K562 (cell line): Measurements from ENCODE around the gene ZER1. TPM values are rescaled to one million over a fixed set of nuclear protein-coding genes. Genes with fewer than 3 reads are reported as not detected.
A peak's percentile ranks its signal among the peaks of the same experiment; 100 is the strongest.

Source experiments
- ATF1 ChIP-seq, 2 experiments: fragments of 450-650 bp in 1 of 2; IDR thresholded peaks; 2 replicates each; pipeline ENCODE4 v1.6.1; 2016; ENCODE audit warnings: missing compliant biosample characterization in 1 of 2, missing genetic modification characterization in 1 of 2
- BRF1 ChIP-seq: IDR thresholded peaks from 3 replicates; pipeline ENCODE4 v1.6.1; 2011; ENCODE audit warnings: borderline replicate concordance, mild to moderate bottlenecking; ENCODE audit not compliant: insufficient read length; ENCODE audit errors: extremely low read depth
- CAMTA2 ChIP-seq: fragments of 250-450 bp; sonication (Bioruptor Pico); conservative IDR thresholded peaks from 2 replicates; pipeline ENCODE4 v1.5.1; 2022
- CREB1 ChIP-seq, 2 experiments: sonication (generic) in 1 of 2; formaldehyde crosslinking in 1 of 2; IDR thresholded peaks; 2 replicates each; pipeline versions ENCODE4 v1.6.1 to v1.8.0; 2012 to 2022; ENCODE audit warnings: inconsistent platforms in 1 of 2, mild to moderate bottlenecking in 1 of 2, missing genetic modification reagents in 1 of 2, moderate library complexity in 1 of 2
- ELF4 ChIP-seq: fragments of 450-650 bp; formaldehyde crosslinking; IDR thresholded peaks from 2 replicates; pipeline ENCODE4 v1.4.0; 2022; ENCODE audit warnings: missing genetic modification characterization
- HEY1 ChIP-seq: fragments of 250-450 bp; sonication (Bioruptor Pico); IDR thresholded peaks from 2 replicates; pipeline ENCODE4 v1.5.0; 2020; ENCODE audit warnings: mild to moderate bottlenecking, moderate library complexity, borderline replicate concordance
- JUN ChIP-seq, 2 experiments: sonication (generic) in 1 of 2; formaldehyde crosslinking in 1 of 2; IDR thresholded peaks; 2 replicates each; pipeline versions ENCODE4 v1.6.1 to v1.8.0; 2012 to 2022; ENCODE audit warnings: borderline replicate concordance in 2 of 2, mild to moderate bottlenecking in 2 of 2, improper control_type of control experiment in 1 of 2, low read depth in 1 of 2, low read length in 1 of 2, missing genetic modification reagents in 1 of 2
- MXD1 ChIP-seq: fragments of 250-450 bp; sonication (Bioruptor Pico); IDR thresholded peaks from 2 replicates; pipeline ENCODE4 v1.8.0; 2021; ENCODE audit warnings: borderline replicate concordance, mild to moderate bottlenecking, moderate library complexity; ENCODE audit not compliant: poor library complexity, severe bottlenecking
- MYNN ChIP-seq, 2 experiments: sonication (generic); formaldehyde crosslinking in 1 of 2; IDR thresholded peaks; 2 replicates each; pipeline versions ENCODE4 v1.5.0 to v1.6.1; 2016 to 2020; ENCODE audit warnings: antibody characterized with exemption in 1 of 2, missing genetic modification reagents in 1 of 2
- PHF21A ChIP-seq: fragments of 450-650 bp; IDR thresholded peaks from 2 replicates; pipeline ENCODE4 v1.6.1; 2017; ENCODE audit warnings: low read depth, borderline replicate concordance
- RNF219 ChIP-seq: fragments of 250-450 bp; sonication (Bioruptor Pico); IDR thresholded peaks from 2 replicates; pipeline ENCODE4 v1.5.0; 2022; ENCODE audit warnings: mild to moderate bottlenecking
- TRIM28 ChIP-seq: fragments of 450-650 bp; IDR thresholded peaks from 2 replicates; pipeline ENCODE4 v1.6.1; 2017
- ZNF41 ChIP-seq: fragments of 250-450 bp; sonication (Bioruptor Pico); conservative IDR thresholded peaks from 2 replicates; pipeline ENCODE4 v1.4.0; 2020; ENCODE audit warnings: mild to moderate bottlenecking
- ZNF589 ChIP-seq: fragments of 200-800 bp; sonication (Bioruptor generic); IDR thresholded peaks from 2 replicates; pipeline ENCODE4 v1.6.1; 2016; ENCODE audit warnings: low read depth, missing genetic modification characterization, missing compliant biosample characterization
- ZNF696 ChIP-seq: fragments of 250-450 bp; sonication (Bioruptor Pico); conservative IDR thresholded peaks from 2 replicates; pipeline ENCODE4 v1.4.0; 2020; ENCODE audit warnings: mild to moderate bottlenecking, moderate library complexity
- ZNF77 ChIP-seq: fragments of 250-450 bp; sonication (Bioruptor Pico); IDR thresholded peaks from 2 replicates; pipeline ENCODE4 v1.5.0; 2020
- polyA plus RNA-seq, 8 experiments: library from polyadenylated mRNA; depleted of rRNA in 4 of 8; stranded (reverse) in 5 of 8; unstranded in 3 of 8; fragments of >200 nt; fragmentation: Nextera tagmentation in 2 of 8; fragmentation: Illumina TruSeq in 1 of 8; extraction: Ambion mirVana in 2 of 8; extraction: Trizol in 1 of 8; gene quantifications; 2 replicates each; pipeline versions ENCODE4 v1.2.1 to v1.2.3, GENCODE V29; 2011 to 2014; ENCODE audit warnings: inconsistent platforms in 1 of 8, missing spikeins in 1 of 8
- total RNA-seq, 7 experiments: library from RNA; depleted of rRNA in 6 of 7; stranded (reverse); fragments of >200 nt in 6 of 7; fragmentation: Illumina TruSeq in 2 of 7; extraction: Trizol in 2 of 7; gene quantifications; 2 replicates each; pipeline versions ENCODE4 v1.2.1 to v1.2.3, GENCODE V29; 2011 to 2021; ENCODE audit warnings: low replicate concordance in 1 of 7
- TF ChIP-seq, protein P1 (sequence below): fragments of 450-650 bp; formaldehyde crosslinking; IDR thresholded peaks from 2 replicates; pipeline ENCODE4 v1.4.0; 2022; ENCODE audit warnings: missing genetic modification characterization
- TF ChIP-seq, protein P2 (sequence below), 3 experiments: fragments of 200-800 bp in 1 of 3; fragments of 250-450 bp in 1 of 3; fragments of 450-650 bp in 1 of 3; sonication (Bioruptor Pico) in 1 of 3; sonication (Bioruptor generic) in 1 of 3; formaldehyde crosslinking in 1 of 3; IDR thresholded peaks; 2 replicates each; pipeline versions ENCODE4 v1.6.1 to v1.8.0; 2016 to 2022; ENCODE audit warnings: mild to moderate bottlenecking in 2 of 3, missing genetic modification characterization in 2 of 3, missing compliant biosample characterization in 1 of 3, moderate library complexity in 1 of 3

The ZER1 gene
- total and polyA plus RNA-seq, 9 of the 15 experiments (the other 6 are each of a cell fraction or from before 2014, with no cell fraction given), result 0.07 to 10.7 (median 6.2) TPM

DNA sequence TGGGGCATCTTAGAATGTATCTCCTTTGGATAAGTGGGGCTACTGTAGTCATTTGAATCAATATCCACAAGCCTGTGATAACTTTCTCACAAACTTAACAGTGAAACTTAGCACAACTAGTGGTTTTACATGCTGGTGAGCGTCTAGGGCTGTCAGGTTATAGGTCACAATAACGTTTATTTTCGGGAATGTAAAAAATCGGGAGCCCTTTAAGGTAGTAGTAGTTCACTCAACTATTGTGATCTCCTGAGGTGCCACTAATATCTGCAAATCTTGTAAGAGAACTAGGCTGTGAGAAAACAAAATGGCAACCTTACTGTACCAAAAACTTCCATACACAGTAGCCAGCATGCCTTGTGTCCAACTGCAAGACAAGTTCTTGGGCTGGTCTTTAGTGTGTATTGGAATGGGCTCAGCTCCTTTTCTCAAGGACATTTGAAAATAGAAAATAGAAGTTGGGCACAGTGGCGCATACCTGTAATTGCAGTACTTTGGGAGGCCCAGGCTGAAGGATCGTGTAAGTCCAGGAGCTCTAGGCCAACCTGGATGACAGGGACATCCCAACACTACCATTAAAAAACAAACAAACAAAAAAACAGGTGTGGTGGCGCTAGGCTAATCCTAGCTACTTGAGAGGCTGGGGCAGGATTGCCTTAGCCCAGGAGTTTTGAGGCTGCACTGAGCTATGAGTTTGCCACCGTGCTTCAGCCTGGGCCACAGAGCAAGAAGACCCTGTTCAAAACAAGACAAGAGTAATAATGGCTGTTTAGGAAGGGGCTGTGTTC is 74.6 kb downstream of the ZER1 start (continued):
- TF ChIP-seq JUN (IDR thresholded peaks at IDR 0.05; ENCODE audit: borderline replicate concordance, low read depth, low read length) (no peak), JUN (CRISPR knock-in tag; IDR thresholded peaks at IDR 0.05; ENCODE audit: borderline replicate concordance) (no peak), RNF219 (0 out of 2 replicates have a peak, but pooled peaks have one; percentile 28), CREB1 (IDR thresholded peaks at IDR 0.05) (no peak), CREB1 (CRISPR knock-in tag; IDR thresholded peaks at IDR 0.05) (0 out of 2 replicates have a peak, but pooled peaks have one; percentile 35), PHF21A (no peak), ZNF77 (CRISPR knock-in tag) (0 out of 2 replicates have a peak, but pooled peaks have one; percentile 20), MXD1 (CRISPR knock-in tag) (no peak), MYNN (IDR thresholded peaks at IDR 0.05) (peak; percentile 46), MYNN (CRISPR knock-in tag; IDR thresholded peaks at IDR 0.05) (no peak), ATF1 (CRISPR knock-in tag; IDR thresholded peaks at IDR 0.05) (no peak), ATF1 (tag; IDR thresholded peaks at IDR 0.05) (no peak), ZNF696 (CRISPR knock-in tag) (no peak), TRIM28 (no peak), BRF1 (no peak), ZNF589 (no peak), ELF4 (0 out of 2 replicates have a peak, but pooled peaks have one; percentile 37), CAMTA2 (0 out of 2 replicates have a peak, but pooled peaks have one; percentile 62), ZNF41 (CRISPR knock-in tag) (0 out of 2 replicates have a peak, but pooled peaks have one; percentile 35), HEY1 (no peak)
- TF ChIP-seq, protein P1, sequence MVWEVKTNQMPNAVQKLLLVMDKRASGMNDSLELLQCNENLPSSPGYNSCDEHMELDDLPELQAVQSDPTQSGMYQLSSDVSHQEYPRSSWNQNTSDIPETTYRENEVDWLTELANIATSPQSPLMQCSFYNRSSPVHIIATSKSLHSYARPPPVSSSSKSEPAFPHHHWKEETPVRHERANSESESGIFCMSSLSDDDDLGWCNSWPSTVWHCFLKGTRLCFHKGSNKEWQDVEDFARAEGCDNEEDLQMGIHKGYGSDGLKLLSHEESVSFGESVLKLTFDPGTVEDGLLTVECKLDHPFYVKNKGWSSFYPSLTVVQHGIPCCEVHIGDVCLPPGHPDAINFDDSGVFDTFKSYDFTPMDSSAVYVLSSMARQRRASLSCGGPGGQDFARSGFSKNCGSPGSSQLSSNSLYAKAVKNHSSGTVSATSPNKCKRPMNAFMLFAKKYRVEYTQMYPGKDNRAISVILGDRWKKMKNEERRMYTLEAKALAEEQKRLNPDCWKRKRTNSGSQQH (CRISPR knock-in tag), result peak; percentile 22; the same call in 1 of the 2 replicates
- TF ChIP-seq, protein P2, sequence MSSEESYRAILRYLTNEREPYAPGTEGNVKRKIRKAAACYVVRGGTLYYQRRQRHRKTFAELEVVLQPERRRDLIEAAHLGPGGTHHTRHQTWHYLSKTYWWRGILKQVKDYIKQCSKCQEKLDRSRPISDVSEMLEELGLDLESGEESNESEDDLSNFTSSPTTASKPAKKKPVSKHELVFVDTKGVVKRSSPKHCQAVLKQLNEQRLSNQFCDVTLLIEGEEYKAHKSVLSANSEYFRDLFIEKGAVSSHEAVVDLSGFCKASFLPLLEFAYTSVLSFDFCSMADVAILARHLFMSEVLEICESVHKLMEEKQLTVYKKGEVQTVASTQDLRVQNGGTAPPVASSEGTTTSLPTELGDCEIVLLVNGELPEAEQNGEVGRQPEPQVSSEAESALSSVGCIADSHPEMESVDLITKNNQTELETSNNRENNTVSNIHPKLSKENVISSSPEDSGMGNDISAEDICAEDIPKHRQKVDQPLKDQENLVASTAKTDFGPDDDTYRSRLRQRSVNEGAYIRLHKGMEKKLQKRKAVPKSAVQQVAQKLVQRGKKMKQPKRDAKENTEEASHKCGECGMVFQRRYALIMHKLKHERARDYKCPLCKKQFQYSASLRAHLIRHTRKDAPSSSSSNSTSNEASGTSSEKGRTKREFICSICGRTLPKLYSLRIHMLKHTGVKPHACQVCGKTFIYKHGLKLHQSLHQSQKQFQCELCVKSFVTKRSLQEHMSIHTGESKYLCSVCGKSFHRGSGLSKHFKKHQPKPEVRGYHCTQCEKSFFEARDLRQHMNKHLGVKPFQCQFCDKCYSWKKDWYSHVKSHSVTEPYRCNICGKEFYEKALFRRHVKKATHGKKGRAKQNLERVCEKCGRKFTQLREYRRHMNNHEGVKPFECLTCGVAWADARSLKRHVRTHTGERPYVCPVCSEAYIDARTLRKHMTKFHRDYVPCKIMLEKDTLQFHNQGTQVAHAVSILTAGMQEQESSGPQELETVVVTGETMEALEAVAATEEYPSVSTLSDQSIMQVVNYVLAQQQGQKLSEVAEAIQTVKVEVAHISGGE (CRISPR knock-in tag; IDR thresholded peaks at IDR 0.05), result no peak
